Epithelial cell of esophagus (primary cell): ENCODE data around the gene ATP1B1.

Experiments
- DNase-seq: peaks from one replicate; pipeline ENCODE4 v3.0.0; 2010; ENCODE audit warnings: low read depth
- H3K4me3 ChIP-seq: 2 replicates; pipeline ENCODE4 v1.5.1; 2011; ENCODE audit warnings: mild to moderate bottlenecking, low read length, control low read depth
- TF ChIP-seq, protein P1 (sequence below): IDR thresholded peaks from 2 replicates; pipeline ENCODE4 v1.5.1; 2011; ENCODE audit warnings: low read depth, mild to moderate bottlenecking, low read length, control low read depth, inconsistent platforms; ENCODE audit not compliant: insufficient read depth; ENCODE audit errors: missing control alignments

The ATP1B1 gene

DNA sequence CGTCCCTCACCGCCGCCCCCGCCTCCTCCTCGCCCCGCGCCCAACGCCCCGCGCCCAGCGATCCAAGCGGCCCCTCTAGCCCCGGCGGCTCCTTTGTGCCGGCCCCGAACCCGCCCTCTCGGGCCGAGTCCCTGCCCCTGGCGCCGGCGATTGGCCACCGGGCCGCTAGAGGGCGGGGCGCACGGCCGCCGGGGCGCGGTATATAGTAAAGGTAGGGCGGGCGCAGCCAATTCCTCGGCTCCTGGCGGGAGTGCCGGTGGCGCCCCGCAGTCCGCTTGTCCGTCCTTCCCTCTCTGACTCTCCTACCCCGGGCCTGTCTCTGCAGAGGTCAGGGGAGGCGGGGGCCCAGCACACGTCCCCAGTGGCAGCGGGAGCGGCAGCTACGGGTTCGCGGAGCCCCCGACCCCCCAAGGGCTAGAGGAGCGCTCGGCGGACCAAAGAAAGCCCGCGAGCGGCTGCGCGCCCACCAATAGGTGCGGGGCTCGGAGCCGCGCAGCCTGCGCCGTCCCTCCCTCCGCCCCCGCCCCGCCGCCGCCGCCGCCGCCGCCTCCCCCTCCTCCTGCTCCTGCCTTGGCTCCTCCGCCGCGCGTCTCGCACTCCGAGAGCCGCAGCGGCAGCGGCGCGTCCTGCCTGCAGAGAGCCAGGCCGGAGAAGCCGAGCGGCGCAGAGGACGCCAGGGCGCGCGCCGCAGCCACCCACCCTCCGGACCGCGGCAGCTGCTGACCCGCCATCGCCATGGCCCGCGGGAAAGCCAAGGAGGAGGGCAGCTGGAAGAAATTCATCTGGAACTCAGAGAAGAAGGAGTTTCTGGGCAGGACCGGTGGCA is at the start of gene ATP1B1:
Gene ATP1B1 (plus strand): TSS at position 596 of the 826 bp plus-strand sequence. CDS start 140 bp downstream, at position 736.
- DNase-seq: peak; percentile 89
- peak within 1 kb of the TSS; percentile 79 for H3K4me3 ChIP-seq
- TF ChIP-seq, protein P1, sequence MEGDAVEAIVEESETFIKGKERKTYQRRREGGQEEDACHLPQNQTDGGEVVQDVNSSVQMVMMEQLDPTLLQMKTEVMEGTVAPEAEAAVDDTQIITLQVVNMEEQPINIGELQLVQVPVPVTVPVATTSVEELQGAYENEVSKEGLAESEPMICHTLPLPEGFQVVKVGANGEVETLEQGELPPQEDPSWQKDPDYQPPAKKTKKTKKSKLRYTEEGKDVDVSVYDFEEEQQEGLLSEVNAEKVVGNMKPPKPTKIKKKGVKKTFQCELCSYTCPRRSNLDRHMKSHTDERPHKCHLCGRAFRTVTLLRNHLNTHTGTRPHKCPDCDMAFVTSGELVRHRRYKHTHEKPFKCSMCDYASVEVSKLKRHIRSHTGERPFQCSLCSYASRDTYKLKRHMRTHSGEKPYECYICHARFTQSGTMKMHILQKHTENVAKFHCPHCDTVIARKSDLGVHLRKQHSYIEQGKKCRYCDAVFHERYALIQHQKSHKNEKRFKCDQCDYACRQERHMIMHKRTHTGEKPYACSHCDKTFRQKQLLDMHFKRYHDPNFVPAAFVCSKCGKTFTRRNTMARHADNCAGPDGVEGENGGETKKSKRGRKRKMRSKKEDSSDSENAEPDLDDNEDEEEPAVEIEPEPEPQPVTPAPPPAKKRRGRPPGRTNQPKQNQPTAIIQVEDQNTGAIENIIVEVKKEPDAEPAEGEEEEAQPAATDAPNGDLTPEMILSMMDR: peak; percentile 17

DNA sequence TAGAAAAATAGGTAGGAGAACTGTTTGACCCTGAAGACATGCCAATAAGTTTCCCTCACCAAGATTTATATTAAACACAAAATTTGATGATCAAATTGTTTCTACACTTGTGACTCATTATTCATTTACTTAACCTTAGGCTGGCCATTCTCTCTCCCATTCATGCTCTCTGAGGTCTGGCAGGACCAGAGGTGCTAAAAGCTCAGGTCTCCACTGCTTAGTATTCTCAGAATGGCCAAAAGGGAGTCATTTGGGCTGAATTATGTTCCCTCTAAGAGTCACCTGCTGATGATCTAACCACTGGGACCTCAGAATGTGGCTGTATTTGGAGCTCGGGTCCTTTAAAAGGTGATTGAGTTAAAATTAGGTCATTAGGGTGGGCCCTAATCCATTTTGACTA is 47.1 kb upstream of the ATP1B1 start:
- DNase-seq: no peak
- no peak overlapping the region for H3K4me3 ChIP-seq
- TF ChIP-seq, protein P1: no peak

DNA sequence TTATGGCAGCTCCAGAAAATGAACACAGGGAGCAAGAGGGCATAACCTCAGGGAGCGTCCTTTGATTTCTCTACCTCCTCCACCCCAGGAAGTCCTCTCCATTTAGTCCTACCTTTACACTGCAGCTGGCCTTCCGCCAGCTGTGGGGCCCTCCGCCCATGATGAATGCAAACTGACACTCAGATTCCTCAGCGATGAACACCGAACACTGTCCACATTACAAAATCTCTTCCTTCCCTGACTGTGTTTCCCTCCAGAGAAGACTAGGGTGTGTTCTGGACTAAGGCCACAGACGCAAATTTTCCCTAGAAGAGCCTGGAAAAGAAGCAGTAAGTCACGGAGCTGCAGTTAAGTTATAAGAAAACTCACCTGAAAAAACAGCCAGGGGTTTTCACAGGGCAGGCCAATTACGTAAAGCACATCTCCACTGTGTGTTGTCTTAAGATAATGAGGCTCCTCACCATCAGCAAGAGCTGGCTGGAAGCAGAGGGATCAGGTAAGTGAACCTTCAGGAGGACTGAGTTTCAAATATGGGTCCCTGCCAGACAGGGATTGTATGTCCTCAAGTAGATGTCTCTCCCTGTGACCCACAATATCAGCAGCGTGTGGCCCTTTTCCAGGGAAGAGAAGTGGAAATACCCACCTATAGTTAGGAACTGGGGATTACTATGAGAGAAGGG is 46.3 kb upstream of the ATP1B1 start:
- DNase-seq: peak; percentile 91
- TF ChIP-seq, protein P1: no peak
- H3K4me3 ChIP-seq: no peak overlapping the region

DNA sequence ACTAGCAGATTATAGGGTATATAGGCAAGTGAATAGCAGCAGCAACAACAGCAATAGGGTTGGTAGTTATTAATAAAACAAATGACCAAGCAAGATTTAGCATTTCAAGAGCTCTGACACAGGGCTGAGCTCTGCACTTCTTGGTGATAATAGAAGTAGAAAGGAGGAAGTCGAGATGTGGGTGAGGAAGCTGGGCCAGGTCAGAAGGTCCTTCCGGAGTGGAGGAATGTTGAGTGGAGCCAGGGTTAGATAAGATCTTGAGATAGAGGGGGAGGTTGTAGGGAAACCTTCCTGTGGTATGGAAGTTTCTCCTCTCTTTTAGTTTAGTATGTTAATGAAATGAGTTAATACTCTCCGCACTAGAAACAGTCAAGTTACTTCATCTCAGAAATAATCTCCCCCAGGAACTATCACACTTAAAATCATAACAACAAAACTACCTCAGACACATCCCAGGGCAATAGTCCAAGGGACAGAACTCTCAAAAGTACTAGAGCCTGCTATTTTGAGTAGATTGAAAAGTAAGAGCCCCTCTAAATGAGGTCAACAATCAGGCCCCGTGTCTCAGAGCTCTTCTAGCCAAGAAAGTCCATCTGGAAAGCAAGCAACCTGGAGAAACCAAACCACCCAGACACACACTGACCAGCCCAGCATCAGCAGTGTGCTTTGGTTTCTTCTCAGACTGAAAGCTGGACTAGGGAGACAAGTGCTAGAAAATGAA is 45.4 kb upstream of the ATP1B1 start:
- no peak for DNase-seq
- H3K4me3 ChIP-seq: no peak overlapping the region
- TF ChIP-seq, protein P1: no peak

DNA sequence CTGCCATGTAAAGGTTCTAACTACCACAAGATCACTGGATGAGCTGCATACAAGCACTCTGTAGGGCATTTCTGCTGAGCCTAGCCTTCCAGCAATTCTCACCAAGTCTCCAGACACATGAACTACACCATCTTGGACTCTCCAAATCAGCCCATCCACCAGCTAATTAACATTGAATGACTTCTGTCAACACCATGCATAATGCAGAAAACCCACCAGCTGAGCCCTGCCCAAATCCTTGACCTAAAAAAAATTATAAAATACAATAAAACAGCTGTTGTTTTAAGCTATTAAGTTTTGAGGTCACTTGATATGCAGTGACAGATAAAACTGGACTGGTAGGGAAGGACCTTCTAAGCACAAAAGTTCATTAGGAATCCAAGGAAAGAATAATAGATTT is 44.3 kb upstream of the ATP1B1 start:
- TF ChIP-seq, protein P1: no peak
- no peak overlapping the region for H3K4me3 ChIP-seq
- no peak for DNase-seq

DNA sequence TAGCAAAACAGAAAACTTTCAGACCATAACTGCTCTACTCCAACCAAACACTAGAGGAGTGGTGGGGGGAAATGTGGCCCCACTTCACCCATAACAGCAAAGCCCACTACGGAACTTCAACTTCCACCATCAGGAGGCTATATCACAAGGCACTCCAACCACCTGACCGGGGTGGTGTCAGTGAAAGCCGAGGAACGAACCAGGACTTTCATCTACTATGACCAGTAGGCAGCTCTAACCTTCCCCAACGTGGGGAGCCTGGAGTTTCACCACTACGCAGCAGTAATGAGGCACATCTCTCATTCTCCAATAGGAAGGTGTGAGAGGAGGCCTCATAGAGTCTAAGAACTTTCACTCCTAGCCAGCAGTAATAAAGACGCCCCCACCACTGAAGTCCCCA is 42.4 kb upstream of the ATP1B1 start:
- TF ChIP-seq, protein P1: peak; percentile 3
- no peak for DNase-seq
- H3K4me3 ChIP-seq: no peak overlapping the region
